AG04449 (cell line): ENCODE measurements around the gene WIPF2.
A peak's percentile ranks its signal among the peaks of the same experiment; 100 is the strongest.

Experiments used
- CTCF ChIA-PET: fragments of 350-600 bp; formaldehyde crosslinking; extraction: SDS; loops from one replicate; lab custom pipeline; 2021; ENCODE audit warnings: antibody characterized with exemption; lab: Yijun Ruan, JAX
- POLR2A ChIA-PET: fragments of 400-600, 350-600 bp; formaldehyde crosslinking; extraction: SDS; loops from one replicate; lab custom pipeline; 2020; ENCODE audit warnings: antibody characterized with exemption, inconsistent platforms; lab: Yijun Ruan, JAX
- DNase-seq: peaks from one replicate; pipeline ENCODE4 v3.0.0-alpha.2; 2010; ENCODE audit warnings: low read depth, low spot score
- H3K4me3 ChIP-seq: 2 replicates; pipeline ENCODE4 v1.5.1; 2011; ENCODE audit warnings: low read depth, mild to moderate bottlenecking, control low read depth, low read length
- CTCF ChIP-seq: IDR thresholded peaks from one replicate; pipeline ENCODE4 v1.5.1; 2011; ENCODE audit warnings: mild to moderate bottlenecking, moderate library complexity, low read length, control low read depth, inconsistent platforms; ENCODE audit not compliant: insufficient read depth; ENCODE audit errors: missing control alignments

Gene WIPF2

GRCh38 chr17:40266882-40267281 lies 47.8 kb downstream of the WIPF2 start:
- POLR2A ChIA-PET: no interaction called here
- DNase-seq: no peak
- no peak for TF ChIP-seq CTCF
- CTCF ChIA-PET: interaction anchor here (0.9 to 2.2 kb wide), 5 partner anchors 8 to 253 kb away, joined by 3 to 8 read pairs (median 5); partner anchors contain the start of gene WIPF2
- H3K4me3 ChIP-seq: no peak overlapping the region

- POLR2A ChIA-PET: no interaction called here
- no peak overlapping the region for H3K4me3 ChIP-seq
- no peak for TF ChIP-seq CTCF
- DNase-seq: no peak
- CTCF ChIA-PET: interaction anchor here (0.8 to 2.2 kb wide), 8 partner anchors 10 to 255 kb away, joined by 3 to 8 read pairs (median 4); partner anchors contain the start of gene WIPF2
Measured at GRCh38 chr17:40268141-40268712, 49.1 kb downstream of the WIPF2 start.

GRCh38 chr17:40278414-40278813 lies 59.3 kb downstream of the WIPF2 start:
- TF ChIP-seq CTCF: no peak
- ChIA-PET POLR2A (no interaction called here), CTCF (interaction anchor here (0.9 to 1.2 kb wide), 3 partner anchors 11 to 60 kb away, joined by 3 to 6 read pairs (median 3); no protein-coding TSS in a partner anchor)
- no peak overlapping the region for H3K4me3 ChIP-seq
- DNase-seq: no peak

- DNase-seq: no peak
- POLR2A ChIA-PET: no interaction called here
- no peak overlapping the region for H3K4me3 ChIP-seq
- TF ChIP-seq CTCF: no peak
- CTCF ChIA-PET: interaction anchor here (0.7 kb wide), 1 partner anchor 87 kb away, joined by 3 read pairs; no protein-coding TSS in a partner anchor
Measured at GRCh38 chr17:40279402-40279801, 60.3 kb downstream of the WIPF2 start.

- DNase-seq: no peak
- no peak for TF ChIP-seq CTCF
- no peak overlapping the region for H3K4me3 ChIP-seq
- POLR2A ChIA-PET: interaction anchor here (0.6 to 0.7 kb wide), 2 partner anchors 281 to 552 kb away, joined by 3 read pairs; no protein-coding TSS in a partner anchor
- CTCF ChIA-PET: interaction anchor here (1.1 to 5.8 kb wide), 7 partner anchors 8 to 90 kb away, joined by 3 to 48 read pairs (median 4); partner anchors contain the start of gene WIPF2
Measured at GRCh38 chr17:40281663-40282062, 62.6 kb downstream of the WIPF2 start.

GRCh38 chr17:40283662-40284061 lies 64.6 kb downstream of the WIPF2 start:
- TF ChIP-seq CTCF: no peak
- H3K4me3 ChIP-seq: peak overlapping the region; percentile 46
- POLR2A ChIA-PET: interaction anchor here (1.0 to 1.4 kb wide), 3 partner anchors 31 to 74 kb away, joined by 3 to 4 read pairs (median 3); no protein-coding TSS in a partner anchor
- peak; percentile 87 for DNase-seq
- CTCF ChIA-PET: interaction anchor here (1.0 to 5.8 kb wide), 14 partner anchors 11 to 1413 kb away, joined by 3 to 48 read pairs (median 4); partner anchors contain the start of genes CSF3 and WIPF2
